HEK293 (cell line): ENCODE results near the gene SPNS1.

ENCODE experiments used
- CTCF ChIA-PET: fragments of 350-600 bp; formaldehyde crosslinking; extraction: SDS; loops from one replicate; lab custom pipeline; 2021; ENCODE audit warnings: antibody characterized with exemption; lab: Yijun Ruan, JAX
- POLR2A ChIA-PET: fragments of 300-600 bp; formaldehyde crosslinking; extraction: SDS; loops from one replicate; lab custom pipeline; 2020; ENCODE audit warnings: antibody characterized with exemption, inconsistent platforms; lab: Yijun Ruan, JAX
- H3K27ac ChIP-seq: fragments of 200-500 bp; sonication (Bioruptor generic); 2 replicates; pipeline ENCODE4 v1.5.1; 2014; ENCODE audit warnings: low read depth, low read length, control low read depth, inconsistent platforms; ENCODE audit errors: extremely low read depth
- H3K36me3 ChIP-seq, 2 experiments: fragments of 200-500 bp in 1 of 2; sonication (Bioruptor generic) in 1 of 2; 1 replicate in 1 of 2; 2 replicates in 1 of 2; pipeline ENCODE4 v1.5.1; 2014 to 2017; ENCODE audit warnings: inconsistent platforms in 2 of 2, low read length in 2 of 2; ENCODE audit not compliant: control insufficient read depth in 2 of 2, insufficient read depth in 1 of 2
- H3K4me1 ChIP-seq: fragments of 200-500 bp; sonication (Bioruptor generic); 2 replicates; pipeline ENCODE4 v1.5.1; 2014; ENCODE audit warnings: mild to moderate bottlenecking, low read length, inconsistent platforms; ENCODE audit not compliant: control insufficient read depth, insufficient read depth
- H3K4me3 ChIP-seq: 2 replicates; pipeline ENCODE4 v1.5.1; 2011; ENCODE audit warnings: low read depth, mild to moderate bottlenecking, control low read depth, low read length, moderate library complexity
- H3K9me3 ChIP-seq: fragments of 200-500 bp; sonication (Bioruptor generic); 2 replicates; pipeline ENCODE4 v1.5.1; 2014; ENCODE audit warnings: low read depth, low read length, inconsistent platforms; ENCODE audit not compliant: control insufficient read depth, insufficient read depth
- BCL11A ChIP-seq: fragments of 450-650 bp; formaldehyde crosslinking; IDR thresholded peaks from 2 replicates; pipeline ENCODE4 v1.5.1; 2016; ENCODE audit warnings: low read depth, missing biosample characterization, missing genetic modification characterization
- GLIS2 ChIP-seq: fragments of 450-650 bp; formaldehyde crosslinking; IDR thresholded peaks from 2 replicates; pipeline ENCODE4 v1.5.1; 2016; ENCODE audit warnings: missing biosample characterization, missing genetic modification characterization
- KLF9 ChIP-seq: fragments of 450-650 bp; formaldehyde crosslinking; IDR thresholded peaks from 2 replicates; pipeline ENCODE4 v1.5.1; 2016; ENCODE audit warnings: missing biosample characterization, missing genetic modification characterization, low read depth
- OSR2 ChIP-seq: fragments of 450-650 bp; formaldehyde crosslinking; IDR thresholded peaks from 2 replicates; pipeline ENCODE4 v1.5.1; 2016; ENCODE audit warnings: missing biosample characterization, missing genetic modification characterization
- SCRT1 ChIP-seq: fragments of 450-650 bp; formaldehyde crosslinking; IDR thresholded peaks from 2 replicates; pipeline ENCODE4 v1.5.1; 2016; ENCODE audit warnings: missing biosample characterization, missing genetic modification characterization, borderline replicate concordance
- YY2 ChIP-seq: fragments of 450-650 bp; formaldehyde crosslinking; IDR thresholded peaks from 2 replicates; pipeline ENCODE4 v1.5.1; 2016; ENCODE audit warnings: missing biosample characterization, missing genetic modification characterization
- ZBTB1 ChIP-seq: fragments of 450-650 bp; formaldehyde crosslinking; IDR thresholded peaks from 2 replicates; pipeline ENCODE4 v1.5.1; 2016; ENCODE audit warnings: missing biosample characterization, missing genetic modification characterization
- ZBTB7A ChIP-seq: fragments of 450-650 bp; formaldehyde crosslinking; IDR thresholded peaks from 2 replicates; pipeline ENCODE4 v1.5.1; 2016; ENCODE audit warnings: low read depth, missing biosample characterization, missing genetic modification characterization
- ZNF114 ChIP-seq: fragments of 450-650 bp; formaldehyde crosslinking; IDR thresholded peaks from 2 replicates; pipeline ENCODE4 v1.5.0; 2017; ENCODE audit warnings: missing biosample characterization, missing genetic modification characterization
- ZNF140 ChIP-seq: fragments of 450-650 bp; formaldehyde crosslinking; IDR thresholded peaks from 2 replicates; pipeline ENCODE4 v1.5.1; 2016; ENCODE audit warnings: missing biosample characterization, missing genetic modification characterization
- ZNF2 ChIP-seq: fragments of 450-650 bp; formaldehyde crosslinking; IDR thresholded peaks from 2 replicates; pipeline ENCODE4 v1.5.1; 2016; ENCODE audit warnings: missing biosample characterization, missing genetic modification characterization
- ZNF292 ChIP-seq: fragments of 450-650 bp; formaldehyde crosslinking; IDR thresholded peaks from 2 replicates; pipeline ENCODE4 v1.5.1; 2016; ENCODE audit warnings: low read depth, missing biosample characterization, missing genetic modification characterization, borderline replicate concordance
- ZNF302 ChIP-seq: fragments of 450-650 bp; formaldehyde crosslinking; IDR thresholded peaks from 2 replicates; pipeline ENCODE4 v1.5.1; 2016; ENCODE audit warnings: missing biosample characterization, missing genetic modification characterization, low read depth
- ZNF473 ChIP-seq: fragments of 450-650 bp; formaldehyde crosslinking; IDR thresholded peaks from 2 replicates; pipeline ENCODE4 v1.5.1; 2017; ENCODE audit warnings: missing biosample characterization, missing genetic modification characterization
- ZNF610 ChIP-seq: fragments of 450-650 bp; formaldehyde crosslinking; IDR thresholded peaks from 2 replicates; pipeline ENCODE4 v1.5.1; 2016; ENCODE audit warnings: missing biosample characterization, missing genetic modification characterization, borderline replicate concordance
- ZNF624 ChIP-seq: fragments of 450-650 bp; formaldehyde crosslinking; IDR thresholded peaks from 2 replicates; pipeline ENCODE4 v1.5.1; 2017; ENCODE audit warnings: missing biosample characterization, missing genetic modification characterization
- ZNF768 ChIP-seq: fragments of 450-650 bp; formaldehyde crosslinking; IDR thresholded peaks from 2 replicates; pipeline ENCODE4 v1.5.1; 2018; ENCODE audit warnings: missing biosample characterization, mild to moderate bottlenecking, missing genetic modification characterization
- ZNF776 ChIP-seq: fragments of 450-650 bp; formaldehyde crosslinking; IDR thresholded peaks from 2 replicates; pipeline ENCODE4 v1.5.0; 2017; ENCODE audit warnings: missing biosample characterization, missing genetic modification characterization, borderline replicate concordance
- ZNF785 ChIP-seq: fragments of 450-650 bp; formaldehyde crosslinking; IDR thresholded peaks from 2 replicates; pipeline ENCODE4 v1.5.1; 2016; ENCODE audit warnings: missing biosample characterization, missing genetic modification characterization
- TF ChIP-seq, protein P1 (sequence below): fragments of 450-650 bp; formaldehyde crosslinking; IDR thresholded peaks from 2 replicates; pipeline ENCODE4 v1.5.1; 2016; ENCODE audit warnings: missing biosample characterization, missing genetic modification characterization, borderline replicate concordance
- TF ChIP-seq, protein P2 (sequence below): fragments of 450-650 bp; formaldehyde crosslinking; IDR thresholded peaks from 2 replicates; pipeline ENCODE4 v1.5.1; 2016; ENCODE audit warnings: missing biosample characterization, missing genetic modification characterization
- TF ChIP-seq, protein P3 (sequence below): fragments of 450-650 bp; formaldehyde crosslinking; IDR thresholded peaks from 2 replicates; pipeline ENCODE4 v1.5.1; 2016; ENCODE audit warnings: missing biosample characterization, missing genetic modification characterization
- TF ChIP-seq, protein P4 (sequence below): fragments of 450-650 bp; formaldehyde crosslinking; IDR thresholded peaks from 2 replicates; pipeline ENCODE4 v1.5.1; 2016; ENCODE audit warnings: missing biosample characterization, missing genetic modification characterization
- TF ChIP-seq, protein P5 (sequence below): fragments of 450-650 bp; formaldehyde crosslinking; IDR thresholded peaks from 2 replicates; pipeline ENCODE4 v1.5.1; 2016; ENCODE audit warnings: missing biosample characterization, missing genetic modification characterization

Gene SPNS1

DNA sequence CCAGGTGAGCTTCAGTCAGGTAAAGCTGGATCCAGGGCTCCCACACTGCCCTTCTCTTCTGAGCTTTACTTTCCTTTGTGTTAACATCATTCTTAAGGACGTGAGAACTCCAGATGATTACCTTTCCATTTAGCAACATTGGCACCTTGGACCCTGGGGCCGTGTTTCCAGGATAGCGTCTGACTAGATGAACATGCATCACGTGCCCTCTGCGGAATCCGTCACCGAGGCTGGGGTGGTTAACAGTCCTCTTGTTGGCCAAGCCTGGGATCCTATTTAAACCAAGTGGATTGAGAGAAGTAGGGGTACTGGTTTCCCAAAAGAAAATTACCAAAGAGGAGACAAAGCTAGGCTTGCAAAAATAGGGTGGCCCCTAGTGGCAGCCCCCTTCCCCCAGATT, 6.4 kb downstream of the SPNS1 start:
- Histone ChIP-seq H3K36me3 (peaks cover 0 to 68% of the 10 kb centered on the region in 2 experiments; a peak in 1 of 3 replicates), H3K4me3 (no peak overlapping the region), H3K4me1 (no peaks in the 10 kb centered on the region), H3K9me3 (no peaks in the 10 kb centered on the region), H3K27ac (no peak overlapping the region)
- POLR2A ChIA-PET: no interaction called here
- CTCF ChIA-PET: interaction anchor here (0.6 to 1.0 kb wide), 6 partner anchors 10 to 1656 kb away, joined by 3 read pairs; no protein-coding TSS in a partner anchor
- TF ChIP-seq ZNF302 (tag by site-specific recombination) (no peak), ZNF610 (tag by site-specific recombination) (no peak), BCL11A (no peak)
- TF ChIP-seq, protein P1, sequence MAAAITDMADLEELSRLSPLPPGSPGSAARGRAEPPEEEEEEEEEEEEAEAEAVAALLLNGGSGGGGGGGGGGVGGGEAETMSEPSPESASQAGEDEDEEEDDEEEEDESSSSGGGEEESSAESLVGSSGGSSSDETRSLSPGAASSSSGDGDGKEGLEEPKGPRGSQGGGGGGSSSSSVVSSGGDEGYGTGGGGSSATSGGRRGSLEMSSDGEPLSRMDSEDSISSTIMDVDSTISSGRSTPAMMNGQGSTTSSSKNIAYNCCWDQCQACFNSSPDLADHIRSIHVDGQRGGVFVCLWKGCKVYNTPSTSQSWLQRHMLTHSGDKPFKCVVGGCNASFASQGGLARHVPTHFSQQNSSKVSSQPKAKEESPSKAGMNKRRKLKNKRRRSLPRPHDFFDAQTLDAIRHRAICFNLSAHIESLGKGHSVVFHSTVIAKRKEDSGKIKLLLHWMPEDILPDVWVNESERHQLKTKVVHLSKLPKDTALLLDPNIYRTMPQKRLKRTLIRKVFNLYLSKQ (tag by site-specific recombination): no peak

DNA sequence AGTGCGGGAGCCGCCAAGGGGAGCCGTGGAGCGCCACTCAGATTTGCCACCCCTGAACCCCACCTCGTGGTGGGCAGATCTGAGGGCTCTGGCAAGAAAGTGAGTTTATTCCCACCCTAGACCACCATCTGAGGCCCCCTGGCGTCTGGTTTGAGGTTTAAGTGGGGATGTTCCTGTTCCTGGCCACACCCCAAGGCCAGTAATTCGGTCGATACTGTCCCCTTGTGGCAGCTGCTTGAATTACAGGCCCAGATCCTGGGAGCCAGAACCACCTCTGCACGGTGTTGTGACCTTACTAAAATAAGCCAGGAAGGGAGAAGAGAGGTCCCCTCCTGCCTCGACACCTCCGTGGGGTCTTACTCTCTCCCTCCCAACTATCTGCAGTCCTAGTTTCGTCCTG, 6.9 kb downstream of the SPNS1 start:
- ChIA-PET POLR2A (no interaction called here), CTCF (no interaction called here)
- H3K4me3 ChIP-seq: no peak overlapping the region
- peaks cover 0 to 69% of the 10 kb centered on the region in 2 experiments; a peak in 1 of 3 replicates for H3K36me3 ChIP-seq
- TF ChIP-seq, protein P2, sequence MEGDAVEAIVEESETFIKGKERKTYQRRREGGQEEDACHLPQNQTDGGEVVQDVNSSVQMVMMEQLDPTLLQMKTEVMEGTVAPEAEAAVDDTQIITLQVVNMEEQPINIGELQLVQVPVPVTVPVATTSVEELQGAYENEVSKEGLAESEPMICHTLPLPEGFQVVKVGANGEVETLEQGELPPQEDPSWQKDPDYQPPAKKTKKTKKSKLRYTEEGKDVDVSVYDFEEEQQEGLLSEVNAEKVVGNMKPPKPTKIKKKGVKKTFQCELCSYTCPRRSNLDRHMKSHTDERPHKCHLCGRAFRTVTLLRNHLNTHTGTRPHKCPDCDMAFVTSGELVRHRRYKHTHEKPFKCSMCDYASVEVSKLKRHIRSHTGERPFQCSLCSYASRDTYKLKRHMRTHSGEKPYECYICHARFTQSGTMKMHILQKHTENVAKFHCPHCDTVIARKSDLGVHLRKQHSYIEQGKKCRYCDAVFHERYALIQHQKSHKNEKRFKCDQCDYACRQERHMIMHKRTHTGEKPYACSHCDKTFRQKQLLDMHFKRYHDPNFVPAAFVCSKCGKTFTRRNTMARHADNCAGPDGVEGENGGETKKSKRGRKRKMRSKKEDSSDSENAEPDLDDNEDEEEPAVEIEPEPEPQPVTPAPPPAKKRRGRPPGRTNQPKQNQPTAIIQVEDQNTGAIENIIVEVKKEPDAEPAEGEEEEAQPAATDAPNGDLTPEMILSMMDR (tag by site-specific recombination): peak; percentile 38; the same call in 1 of the 2 replicates
- TF ChIP-seq, protein P3, sequence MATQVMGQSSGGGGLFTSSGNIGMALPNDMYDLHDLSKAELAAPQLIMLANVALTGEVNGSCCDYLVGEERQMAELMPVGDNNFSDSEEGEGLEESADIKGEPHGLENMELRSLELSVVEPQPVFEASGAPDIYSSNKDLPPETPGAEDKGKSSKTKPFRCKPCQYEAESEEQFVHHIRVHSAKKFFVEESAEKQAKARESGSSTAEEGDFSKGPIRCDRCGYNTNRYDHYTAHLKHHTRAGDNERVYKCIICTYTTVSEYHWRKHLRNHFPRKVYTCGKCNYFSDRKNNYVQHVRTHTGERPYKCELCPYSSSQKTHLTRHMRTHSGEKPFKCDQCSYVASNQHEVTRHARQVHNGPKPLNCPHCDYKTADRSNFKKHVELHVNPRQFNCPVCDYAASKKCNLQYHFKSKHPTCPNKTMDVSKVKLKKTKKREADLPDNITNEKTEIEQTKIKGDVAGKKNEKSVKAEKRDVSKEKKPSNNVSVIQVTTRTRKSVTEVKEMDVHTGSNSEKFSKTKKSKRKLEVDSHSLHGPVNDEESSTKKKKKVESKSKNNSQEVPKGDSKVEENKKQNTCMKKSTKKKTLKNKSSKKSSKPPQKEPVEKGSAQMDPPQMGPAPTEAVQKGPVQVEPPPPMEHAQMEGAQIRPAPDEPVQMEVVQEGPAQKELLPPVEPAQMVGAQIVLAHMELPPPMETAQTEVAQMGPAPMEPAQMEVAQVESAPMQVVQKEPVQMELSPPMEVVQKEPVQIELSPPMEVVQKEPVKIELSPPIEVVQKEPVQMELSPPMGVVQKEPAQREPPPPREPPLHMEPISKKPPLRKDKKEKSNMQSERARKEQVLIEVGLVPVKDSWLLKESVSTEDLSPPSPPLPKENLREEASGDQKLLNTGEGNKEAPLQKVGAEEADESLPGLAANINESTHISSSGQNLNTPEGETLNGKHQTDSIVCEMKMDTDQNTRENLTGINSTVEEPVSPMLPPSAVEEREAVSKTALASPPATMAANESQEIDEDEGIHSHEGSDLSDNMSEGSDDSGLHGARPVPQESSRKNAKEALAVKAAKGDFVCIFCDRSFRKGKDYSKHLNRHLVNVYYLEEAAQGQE: no peak
- no peak for TF ChIP-seq YY2
- TF ChIP-seq ZNF2 (tag by site-specific recombination): no peak
- TF ChIP-seq ZNF785: no peak
- TF ChIP-seq ZBTB7A (tag by site-specific recombination): no peak
- H3K9me3 ChIP-seq: no peaks in the 10 kb centered on the region
- H3K4me1 ChIP-seq: no peaks in the 10 kb centered on the region
- no peak overlapping the region for H3K27ac ChIP-seq

DNA sequence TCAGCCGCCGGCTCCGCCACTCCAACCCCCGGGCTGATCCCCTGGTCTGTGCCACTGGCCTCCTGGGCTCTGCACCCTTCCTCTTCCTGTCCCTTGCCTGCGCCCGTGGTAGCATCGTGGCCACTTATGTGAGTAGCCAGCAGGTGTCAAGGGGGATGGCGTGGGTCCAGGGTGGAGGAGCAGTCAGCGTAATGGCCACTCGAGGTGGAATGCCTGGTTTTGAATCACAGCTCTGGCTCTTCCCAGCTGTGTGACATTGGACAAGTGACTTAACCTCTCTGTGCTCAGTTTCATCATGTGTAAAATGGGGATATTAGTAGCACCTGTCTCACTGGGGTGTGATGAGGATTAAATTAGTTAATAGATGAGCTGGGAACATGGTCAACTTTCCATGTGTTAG, 7.8 kb downstream of the SPNS1 start:
- Histone ChIP-seq H3K36me3 (peaks cover 0 to 72% of the 10 kb centered on the region in 2 experiments; a peak in 2 of 3 replicates), H3K4me1 (no peaks in the 10 kb centered on the region), H3K4me3 (no peak overlapping the region), H3K27ac (no peak overlapping the region), H3K9me3 (no peaks in the 10 kb centered on the region)
- ChIA-PET POLR2A (no interaction called here), CTCF (interaction anchor here (0.6 to 1.2 kb wide), 3 partner anchors 11 to 34 kb away, joined by 4 read pairs; no protein-coding TSS in a partner anchor)
- TF ChIP-seq ZNF292 (tag by site-specific recombination) (no peak), ZNF114 (no peak), OSR2 (tag by site-specific recombination) (no peak), ZNF768 (tag by site-specific recombination) (peak; percentile 91; the same call in 1 of the 2 replicates), KLF9 (tag by site-specific recombination) (no peak), SCRT1 (tag by site-specific recombination) (no peak), ZNF776 (tag by site-specific recombination) (no peak), ZNF624 (tag by site-specific recombination) (no peak), GLIS2 (no peak), ZNF140 (tag by site-specific recombination) (no peak), ZNF473 (tag by site-specific recombination) (no peak), ZBTB1 (no peak)
- TF ChIP-seq, protein P4, sequence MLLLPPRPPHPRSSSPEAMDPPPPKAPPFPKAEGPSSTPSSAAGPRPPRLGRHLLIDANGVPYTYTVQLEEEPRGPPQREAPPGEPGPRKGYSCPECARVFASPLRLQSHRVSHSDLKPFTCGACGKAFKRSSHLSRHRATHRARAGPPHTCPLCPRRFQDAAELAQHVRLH (tag by site-specific recombination): peak; percentile 67
- TF ChIP-seq, protein P5, sequence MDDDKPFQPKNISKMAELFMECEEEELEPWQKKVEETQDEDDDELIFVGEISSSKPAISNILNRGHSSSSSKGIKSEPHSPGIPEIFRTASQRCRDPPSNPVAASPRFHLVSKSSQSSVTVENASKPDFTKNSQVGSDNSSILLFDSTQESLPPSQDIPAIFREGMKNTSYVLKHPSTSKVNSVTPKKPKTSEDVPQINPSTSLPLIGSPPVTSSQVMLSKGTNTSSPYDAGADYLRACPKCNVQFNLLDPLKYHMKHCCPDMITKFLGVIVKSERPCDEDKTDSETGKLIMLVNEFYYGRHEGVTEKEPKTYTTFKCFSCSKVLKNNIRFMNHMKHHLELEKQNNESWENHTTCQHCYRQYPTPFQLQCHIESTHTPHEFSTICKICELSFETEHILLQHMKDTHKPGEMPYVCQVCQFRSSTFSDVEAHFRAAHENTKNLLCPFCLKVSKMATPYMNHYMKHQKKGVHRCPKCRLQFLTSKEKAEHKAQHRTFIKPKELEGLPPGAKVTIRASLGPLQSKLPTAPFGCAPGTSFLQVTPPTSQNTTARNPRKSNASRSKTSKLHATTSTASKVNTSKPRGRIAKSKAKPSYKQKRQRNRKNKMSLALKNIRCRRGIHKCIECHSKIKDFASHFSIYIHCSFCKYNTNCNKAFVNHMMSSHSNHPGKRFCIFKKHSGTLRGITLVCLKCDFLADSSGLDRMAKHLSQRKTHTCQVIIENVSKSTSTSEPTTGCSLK: no peak
